ENCODE measurements around the gene CRYL1.
A peak's percentile ranks its signal among the peaks of the same experiment; 100 is the strongest.

The CRYL1 gene

DNA sequence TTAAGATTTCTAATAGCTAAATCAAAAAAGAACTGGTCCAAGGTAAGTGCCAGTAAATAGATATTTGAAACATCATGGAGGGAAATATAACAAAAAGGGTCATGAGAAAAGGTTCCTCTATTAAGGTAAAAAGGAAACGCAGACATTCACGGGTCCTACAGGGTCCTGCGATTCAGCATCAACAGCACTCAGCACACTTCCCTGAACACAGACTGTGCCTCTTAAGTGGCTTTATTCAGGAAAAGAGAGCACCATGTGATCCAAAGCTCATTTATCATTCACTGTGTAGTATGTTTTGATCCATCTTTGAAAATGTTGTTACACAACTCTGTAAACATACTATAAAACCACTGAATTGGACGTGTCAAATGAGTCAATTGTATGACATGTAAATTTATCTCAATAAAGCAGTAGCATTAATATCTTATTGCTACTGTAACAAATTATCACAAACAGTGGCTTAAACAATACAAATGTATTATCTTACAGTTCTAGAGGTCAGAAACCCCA lies 33.7 kb downstream of the CRYL1 start:
- DNase-seq, result no peak

- no peak for DNase-seq
Measured at GRCh38 chr13:20489185-20489820, 36.4 kb downstream of the CRYL1 start.

DNA sequence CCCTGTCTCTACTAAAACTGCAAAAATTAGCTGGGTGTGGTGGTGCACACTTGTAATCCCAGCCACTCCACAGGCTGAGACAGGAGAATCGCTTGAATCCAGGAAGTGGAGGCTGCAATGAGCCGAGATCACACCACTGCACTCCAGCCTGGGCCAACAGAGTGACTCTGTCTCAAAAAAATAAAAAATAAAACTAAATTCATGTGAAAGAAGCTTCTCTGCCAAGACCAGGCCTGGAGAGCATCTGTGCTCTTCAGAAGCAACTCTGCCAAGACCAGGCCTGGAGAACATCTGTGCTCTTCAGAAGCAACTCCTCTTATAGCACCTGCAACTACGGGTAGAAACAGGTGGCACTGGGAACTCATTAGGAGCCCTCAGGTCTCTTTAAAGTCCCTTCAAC lies 37.7 kb downstream of the CRYL1 start:
- no peak for DNase-seq

DNA sequence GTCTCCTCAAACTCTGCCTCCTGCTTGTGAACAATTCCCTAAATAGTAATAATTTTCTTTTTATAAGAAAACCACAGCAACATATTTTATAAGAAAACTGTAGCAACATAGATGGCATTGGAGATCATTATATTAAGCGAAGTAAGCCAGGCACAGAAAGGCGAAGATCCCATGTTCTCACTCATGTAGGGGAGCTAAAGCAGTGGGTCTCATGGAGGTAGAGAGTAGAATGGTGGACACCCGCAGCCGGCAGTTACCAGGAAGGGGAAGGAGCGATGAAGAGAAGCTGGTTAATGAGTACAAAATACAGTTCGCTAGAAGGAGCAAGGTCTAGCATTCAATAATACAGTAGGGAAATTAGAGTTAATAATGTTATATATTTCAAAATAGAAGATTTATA lies 42.9 kb downstream of the CRYL1 start:
- no peak for DNase-seq

- no peak for DNase-seq
Measured at GRCh38 chr13:20482275-20482761, 43.3 kb downstream of the CRYL1 start.

- no peak for DNase-seq
Measured at GRCh38 chr13:20477394-20477793, 48.3 kb downstream of the CRYL1 start.

DNA sequence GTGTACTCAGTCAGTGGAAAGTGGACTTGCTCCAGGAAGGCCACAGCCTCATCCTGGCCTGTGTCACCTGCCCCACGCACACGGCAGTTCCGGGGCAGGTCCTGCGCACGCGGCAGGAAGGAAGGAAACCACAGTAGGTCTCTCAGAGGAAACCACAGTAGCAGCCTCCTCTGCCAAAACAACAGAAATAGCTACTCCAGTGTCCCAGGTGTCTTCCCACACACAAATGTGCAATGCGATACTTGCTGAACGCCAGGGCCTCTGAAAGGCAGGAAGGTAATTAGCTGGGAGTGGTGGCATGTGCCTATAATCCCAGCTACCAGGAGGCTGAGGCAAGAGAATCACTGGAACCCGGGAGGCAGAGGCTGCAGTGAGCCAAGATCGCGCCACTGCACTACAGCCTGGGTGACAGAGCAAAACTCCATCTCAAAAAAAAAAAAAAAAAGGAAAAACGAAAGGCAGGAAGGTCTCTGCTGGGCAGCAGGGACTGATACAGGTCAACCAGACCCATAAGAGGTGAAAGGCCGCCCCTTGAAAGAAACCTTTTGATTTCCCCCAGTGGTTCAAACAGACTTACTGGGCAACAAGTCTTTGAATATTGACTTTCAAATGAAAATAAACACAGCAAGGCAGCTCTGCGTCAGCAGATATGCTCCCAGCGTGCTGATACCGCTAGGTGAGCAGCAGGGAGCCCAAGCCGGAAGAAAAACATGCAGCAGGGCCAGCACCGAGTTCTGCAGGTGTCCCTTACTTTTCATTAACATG lies 49.5 kb downstream of the CRYL1 start:
- peak; percentile 77 for DNase-seq

GRCh38 chr13:20474515-20474914 lies 51.1 kb downstream of the CRYL1 start:
- DNase-seq, result no peak

DNA sequence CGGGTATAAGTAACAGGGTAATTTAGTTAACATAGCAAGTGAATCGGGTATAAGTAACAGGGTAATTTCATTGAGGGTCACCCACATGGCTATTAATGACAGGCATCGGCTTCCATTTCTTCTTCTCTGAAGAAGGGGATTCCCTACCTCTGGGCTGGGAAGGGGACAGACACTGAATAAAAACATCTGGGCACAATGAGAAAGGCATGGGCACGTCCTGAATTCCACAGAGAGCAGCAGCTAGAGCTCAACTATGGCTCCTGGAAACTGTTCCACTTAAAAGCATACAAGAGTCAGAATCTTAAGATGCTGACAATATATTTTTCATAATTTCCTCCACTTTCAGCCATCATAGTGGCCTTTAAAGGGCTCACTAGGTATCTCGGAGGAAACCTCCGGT lies 51.8 kb downstream of the CRYL1 start:
- DNase-seq, result no peak

DNA sequence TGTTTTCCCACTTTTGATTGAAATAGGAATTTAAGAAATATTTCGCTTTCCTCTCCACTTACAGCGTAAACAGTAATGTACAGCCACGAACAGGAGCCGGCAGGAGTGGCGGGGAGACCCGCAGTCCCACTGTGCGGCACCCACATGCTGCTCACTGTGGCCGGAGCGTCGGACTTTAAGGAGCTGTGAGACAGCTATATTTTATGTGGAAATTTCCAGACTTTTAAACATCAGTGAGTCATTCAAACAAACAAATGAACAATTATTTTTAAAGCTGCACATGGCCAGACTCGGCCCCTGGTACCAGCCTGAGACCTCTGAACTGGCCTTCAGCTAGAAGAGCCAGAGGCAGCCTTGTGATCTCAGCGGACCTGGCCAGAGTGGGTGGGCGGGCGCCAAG lies 52.5 kb downstream of the CRYL1 start:
- no peak for DNase-seq

GRCh38 chr13:20472531-20472930 lies 53.1 kb downstream of the CRYL1 start:
- no peak for DNase-seq

- no peak for DNase-seq
Measured at GRCh38 chr13:20470136-20470535, 55.5 kb downstream of the CRYL1 start.

- no peak for DNase-seq
Measured at GRCh38 chr13:20466371-20466770, 59.3 kb downstream of the CRYL1 start.

DNA sequence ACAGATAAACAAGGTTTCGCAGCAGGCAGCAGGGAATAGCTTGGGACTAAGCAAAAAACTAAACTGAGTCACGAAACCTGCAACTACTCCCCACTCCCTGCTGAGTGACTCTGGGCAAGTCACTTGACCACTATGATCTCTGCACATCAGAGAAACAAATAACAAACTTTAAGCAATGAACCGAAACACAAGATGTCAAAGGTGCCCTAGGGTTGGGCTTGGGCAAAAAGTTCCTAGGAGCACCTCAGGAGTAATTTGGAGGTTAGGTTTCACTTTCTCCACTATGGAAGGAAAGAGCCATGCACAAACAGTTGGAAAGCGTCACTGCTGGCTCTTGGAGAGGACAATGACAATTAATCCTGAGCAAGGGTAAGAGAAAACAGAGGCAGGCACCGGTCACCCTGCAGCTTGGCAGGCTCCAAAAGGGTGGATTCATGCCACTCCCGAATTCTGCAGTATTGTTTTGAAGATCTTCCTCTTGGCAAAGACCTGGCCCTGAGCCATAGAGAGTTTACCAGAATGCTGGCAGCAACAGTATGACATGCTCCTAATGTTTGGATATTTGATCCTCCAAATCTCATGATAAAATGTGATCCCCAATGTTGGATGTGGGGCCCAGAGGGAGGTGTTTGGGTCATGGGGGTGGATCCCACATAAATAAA lies 60.3 kb downstream of the CRYL1 start:
- DNase-seq, result no peak

- no peak for DNase-seq
Measured at GRCh38 chr13:20462921-20463320, 62.7 kb downstream of the CRYL1 start.

DNA sequence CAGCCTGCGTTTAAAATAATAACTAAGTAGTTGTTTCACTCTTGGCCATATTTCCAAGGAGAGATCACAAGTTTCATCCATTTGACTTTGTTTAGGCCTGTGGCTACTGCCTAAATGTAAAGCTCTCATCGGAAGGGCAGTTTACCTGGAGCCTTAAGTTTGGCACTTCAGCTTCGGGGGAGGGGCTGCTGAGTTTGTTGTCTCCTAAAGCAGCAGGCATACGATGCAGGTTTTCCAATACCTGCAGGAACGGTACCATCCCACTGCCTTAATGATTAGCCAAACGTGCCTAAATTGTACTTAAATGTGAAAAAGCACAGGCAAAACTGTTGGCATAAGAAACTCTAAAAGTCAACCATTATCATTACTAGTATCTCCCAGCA lies 63.1 kb downstream of the CRYL1 start:
- DNase-seq, result no peak

DNA sequence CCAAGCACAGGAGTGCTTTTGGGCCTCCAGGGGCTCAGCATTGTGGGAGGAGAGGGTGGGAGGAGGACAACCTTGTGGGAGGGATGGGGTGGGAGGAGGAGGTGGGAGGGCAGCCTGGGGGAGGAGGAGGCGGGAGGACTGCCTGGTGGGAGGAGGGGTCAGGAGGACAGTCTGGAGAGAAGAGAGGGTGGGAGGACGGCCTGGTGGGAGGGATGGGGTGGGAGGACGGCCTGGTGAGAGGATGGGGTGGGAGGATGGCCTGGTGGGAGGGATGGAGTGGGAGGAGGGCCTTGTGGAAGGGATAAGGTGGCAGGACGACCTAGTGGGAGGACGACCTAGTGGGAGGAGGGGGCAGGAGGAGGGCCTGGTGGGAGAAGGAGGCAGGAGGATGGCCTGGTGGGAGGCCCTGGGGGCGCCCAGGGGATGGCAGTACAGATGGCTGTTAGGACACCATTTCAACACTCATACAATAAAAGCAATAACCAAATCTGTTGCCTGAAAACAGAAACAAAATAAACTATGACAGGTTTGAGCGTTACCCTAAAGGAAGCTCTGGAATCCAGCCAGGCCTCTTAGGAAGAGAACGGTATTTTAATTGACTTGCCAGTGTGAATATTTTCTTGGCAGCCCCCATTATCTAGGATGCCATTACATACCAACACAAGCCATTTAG lies 63.7 kb downstream of the CRYL1 start:
- DNase-seq, result no peak

- DNase-seq, result no peak
Measured at GRCh38 chr13:20461481-20461859, 64.2 kb downstream of the CRYL1 start.

- DNase-seq, result no peak
Measured at GRCh38 chr13:20460761-20461160, 64.9 kb downstream of the CRYL1 start.

- no peak for DNase-seq
Measured at GRCh38 chr13:20457670-20458069, 68.0 kb downstream of the CRYL1 start.

DNA sequence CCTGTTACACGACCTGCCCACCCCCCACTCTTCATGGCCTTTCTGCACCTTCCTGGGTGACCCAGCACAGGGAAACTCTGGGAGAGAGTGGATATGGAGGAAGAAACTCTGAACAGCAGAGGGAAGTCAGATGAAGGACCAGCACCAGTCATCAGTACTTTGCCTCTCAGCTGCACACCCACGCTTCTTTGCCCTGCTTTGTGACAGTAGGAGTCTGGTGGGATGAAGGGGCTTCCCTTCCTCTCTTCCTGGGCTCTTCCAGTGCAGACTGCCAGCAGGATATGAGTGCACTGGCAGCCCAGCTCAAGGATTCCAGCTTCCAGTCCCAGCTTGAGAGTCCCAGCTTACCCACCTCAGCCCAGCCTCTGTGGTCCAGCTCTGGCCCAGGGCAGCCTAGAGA lies 68.9 kb downstream of the CRYL1 start:
- DNase-seq, result no peak

DNA sequence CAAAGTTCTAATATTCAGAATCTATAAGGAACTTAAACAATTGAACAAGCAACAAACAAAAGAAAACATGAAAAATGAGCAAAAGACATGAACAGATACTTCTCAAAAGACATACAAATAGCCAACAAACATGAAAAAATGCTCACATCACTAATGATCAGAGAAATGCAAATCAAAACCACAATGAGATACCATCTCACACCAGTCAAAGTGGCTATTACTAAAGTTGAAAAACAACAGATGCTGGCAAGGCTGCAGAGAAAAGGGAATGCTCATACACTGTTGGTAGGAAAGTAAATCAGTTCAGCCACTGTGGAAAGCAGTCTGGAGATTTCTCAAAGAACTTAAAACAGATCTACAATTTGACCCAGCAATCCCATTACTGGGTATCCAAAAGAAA lies 74.3 kb downstream of the CRYL1 start:
- DNase-seq, result no peak

GRCh38 chr13:20448470-20448869 lies 77.2 kb downstream of the CRYL1 start:
- no peak for DNase-seq
